Midbrain (tissue), 1 donor: ENCODE data around the gene TOP2A.
"Not testable (repeated sequence)": the region's sequence is repeated elsewhere in the genome, so short reads cannot be mapped to it uniquely, and the experiment has no call there.

Source experiments
- DNase-seq: peaks from one replicate; lab custom pipeline; 2025; lab: John Stamatoyannopoulos, UW

Gene TOP2A

DNA sequence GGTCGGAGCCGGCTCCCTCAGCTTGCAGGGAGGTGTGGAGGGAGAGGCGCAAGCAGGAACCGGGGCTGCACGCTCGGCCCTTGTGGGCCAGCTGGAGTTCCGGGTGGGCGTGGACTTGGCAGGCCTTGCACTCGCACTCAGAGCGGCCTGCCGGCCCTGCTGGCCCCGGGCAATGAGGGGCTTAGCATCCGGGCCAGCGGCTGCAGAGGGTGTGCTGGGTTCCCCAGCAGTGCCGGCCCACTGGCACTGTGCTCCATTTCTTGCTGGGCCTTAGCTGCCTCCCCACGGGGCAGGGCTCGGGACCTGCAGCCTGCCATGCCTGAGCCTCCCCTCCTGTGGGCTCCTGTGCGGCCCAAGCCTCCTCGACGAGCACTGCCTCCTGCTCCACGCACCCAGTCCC is 41.9 kb downstream of the TOP2A start:
- DNase-seq = not testable (repeated sequence)

DNA sequence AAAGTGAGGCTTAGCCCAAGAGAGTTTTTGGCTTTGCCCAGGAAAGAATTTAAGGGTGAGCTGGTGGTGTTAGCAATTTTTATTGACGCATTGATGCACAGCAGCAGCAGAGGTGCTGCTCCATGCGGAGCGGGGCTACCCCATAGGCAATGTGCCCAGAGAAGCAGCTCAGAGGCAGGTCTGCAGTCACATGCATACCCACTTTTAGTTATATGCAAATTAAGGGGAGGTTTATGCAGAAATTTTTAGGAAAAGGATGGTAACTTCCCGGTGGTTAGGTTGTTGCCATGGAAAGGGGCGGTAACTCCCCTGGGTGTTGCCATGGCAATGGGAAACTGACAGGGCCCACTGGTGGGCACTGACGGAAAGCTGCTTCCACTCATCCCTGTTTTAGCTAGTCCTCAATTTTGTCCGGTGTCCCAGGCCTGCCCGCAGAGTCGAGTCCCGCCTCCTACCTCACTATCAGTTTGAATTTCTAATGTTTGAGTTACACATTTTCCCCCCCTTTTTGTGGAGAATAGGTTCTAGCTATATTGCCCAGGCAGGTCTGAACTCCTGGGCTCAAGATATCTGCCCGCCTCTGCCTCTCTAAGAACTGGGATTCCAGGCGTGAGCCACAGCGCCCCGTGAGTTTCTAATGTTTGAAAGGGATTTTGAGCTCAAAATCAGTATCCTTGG is 42.7 kb downstream of the TOP2A start:
- no peak for DNase-seq

DNA sequence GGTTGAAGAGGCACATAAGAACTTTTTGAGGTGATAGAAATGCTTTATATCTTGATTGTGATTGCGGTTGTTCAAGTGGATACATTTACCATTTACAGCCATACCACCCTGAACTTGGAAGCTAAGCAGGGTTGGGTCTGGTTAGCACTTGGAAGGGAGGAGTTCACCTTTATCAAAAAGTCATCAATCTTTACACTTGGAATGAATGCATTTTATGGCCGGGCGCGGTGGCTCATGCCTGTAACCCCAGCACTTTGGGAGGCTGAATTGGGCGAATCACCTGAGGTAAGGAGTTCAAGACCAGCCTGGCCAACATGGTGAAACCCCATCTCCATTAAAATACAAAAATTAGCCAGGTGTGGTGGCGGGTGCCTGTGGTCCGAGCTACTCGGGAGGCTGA is 43.7 kb downstream of the TOP2A start:
- DNase-seq = no peak

DNA sequence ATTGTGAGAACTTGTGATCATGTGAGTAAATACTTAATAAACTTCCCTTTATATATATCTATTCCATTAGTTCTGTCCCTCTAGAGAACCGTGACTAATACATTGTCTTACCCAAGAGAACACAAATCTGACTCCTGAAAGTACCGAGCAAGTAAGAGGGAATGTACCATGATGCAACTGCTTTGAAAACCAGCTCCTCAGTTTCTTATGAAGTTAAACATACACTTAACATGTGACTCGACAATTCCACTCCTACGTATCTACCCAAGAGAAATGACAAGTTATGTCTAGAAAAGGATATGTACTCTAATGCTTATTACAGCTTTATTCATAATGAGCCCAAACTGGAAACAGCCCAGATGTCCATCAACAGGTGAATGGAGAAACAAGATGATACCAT is 44.4 kb downstream of the TOP2A start:
- no peak for DNase-seq

DNA sequence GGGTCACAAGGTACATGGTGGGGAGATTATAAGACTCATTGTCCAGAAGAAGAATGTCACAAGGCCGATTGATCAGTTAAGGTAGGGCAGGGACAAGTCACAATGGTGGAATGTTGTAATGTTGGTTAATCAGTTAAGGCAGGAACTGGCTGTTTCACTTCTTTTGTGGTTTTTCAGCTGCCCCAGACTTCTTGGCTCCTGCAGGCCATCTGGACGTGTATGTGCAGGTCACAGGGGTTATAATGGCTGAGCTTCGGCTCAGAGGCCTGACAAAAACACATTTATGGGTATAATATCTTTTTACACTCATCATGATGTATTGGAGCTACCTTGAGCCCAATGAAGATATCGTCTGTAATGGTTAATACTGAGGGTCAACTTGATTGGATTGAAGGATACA is 45.1 kb downstream of the TOP2A start:
- DNase-seq = not testable (repeated sequence)

DNA sequence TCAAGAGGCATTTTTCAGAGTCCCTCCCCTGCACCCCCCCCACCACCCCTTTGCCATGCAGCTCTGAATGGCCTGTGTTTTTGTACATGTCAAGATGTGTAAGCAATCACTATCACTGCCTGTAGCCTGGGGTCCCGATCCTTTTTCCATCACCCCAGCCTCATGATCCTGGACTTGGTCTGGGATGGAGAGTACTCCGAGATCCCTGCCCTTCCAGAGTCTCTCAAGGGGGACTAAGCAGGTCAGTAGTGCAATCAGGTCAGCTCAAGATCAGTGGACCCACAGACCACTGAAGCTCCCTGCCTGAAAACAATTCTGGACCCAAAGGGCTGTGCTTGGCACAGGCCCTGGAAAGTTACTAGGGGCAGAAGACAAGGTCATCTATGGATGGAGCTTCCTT is 45.7 kb downstream of the TOP2A start:
- no peak for DNase-seq

DNA sequence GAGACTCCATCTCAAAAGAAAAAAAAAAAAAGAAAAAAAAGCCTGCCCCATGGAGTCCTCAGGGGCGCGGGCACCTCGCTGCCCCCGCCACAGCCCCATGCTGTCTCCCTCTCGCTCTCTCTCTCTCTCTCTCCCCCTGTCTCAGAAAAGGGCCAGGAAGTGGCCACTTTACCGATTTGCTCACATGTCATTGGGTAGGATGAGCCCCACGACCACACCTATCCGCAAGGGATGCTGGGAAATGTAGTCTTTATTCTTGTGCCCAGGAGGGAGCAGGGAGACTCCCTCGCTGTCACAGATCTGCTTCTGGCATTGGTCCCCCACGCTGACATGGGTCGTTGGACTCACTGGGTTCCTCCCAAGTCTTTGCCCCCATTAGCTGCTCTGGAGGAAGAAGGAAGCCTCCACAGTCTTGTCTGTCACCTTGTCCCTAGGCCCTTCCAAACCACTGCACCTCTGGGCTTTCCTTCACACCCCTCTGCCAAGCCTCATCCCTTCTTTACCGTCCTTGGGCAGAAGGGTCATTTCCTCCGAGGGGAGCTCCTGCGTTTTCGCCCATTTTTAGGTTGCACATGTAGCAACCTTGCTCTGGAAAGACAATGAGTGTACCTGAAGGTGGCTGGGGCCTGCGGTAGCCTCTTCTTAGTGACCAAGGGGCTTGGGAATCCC is 46.3 kb downstream of the TOP2A start:
- no peak for DNase-seq

DNA sequence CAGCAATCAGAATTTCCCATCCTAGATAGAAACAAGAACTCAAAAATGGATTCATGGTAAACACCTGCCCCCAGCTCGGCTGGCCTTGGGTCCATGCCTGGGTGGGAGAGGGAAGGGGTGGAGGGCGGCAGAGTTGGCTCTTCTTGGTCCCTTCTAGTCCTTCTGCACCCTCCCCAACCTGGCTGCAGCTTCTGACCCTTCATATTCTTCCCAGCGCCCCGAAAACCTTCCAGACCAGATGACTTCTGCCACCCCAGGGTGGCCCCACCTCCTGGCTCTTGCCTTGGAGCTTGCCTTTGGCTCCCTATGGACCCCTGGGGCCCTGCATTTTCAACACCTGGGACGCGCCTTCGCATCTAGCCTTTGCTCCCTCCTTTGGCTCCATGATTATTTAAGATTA is 47.8 kb downstream of the TOP2A start:
- DNase-seq = no peak

DNA sequence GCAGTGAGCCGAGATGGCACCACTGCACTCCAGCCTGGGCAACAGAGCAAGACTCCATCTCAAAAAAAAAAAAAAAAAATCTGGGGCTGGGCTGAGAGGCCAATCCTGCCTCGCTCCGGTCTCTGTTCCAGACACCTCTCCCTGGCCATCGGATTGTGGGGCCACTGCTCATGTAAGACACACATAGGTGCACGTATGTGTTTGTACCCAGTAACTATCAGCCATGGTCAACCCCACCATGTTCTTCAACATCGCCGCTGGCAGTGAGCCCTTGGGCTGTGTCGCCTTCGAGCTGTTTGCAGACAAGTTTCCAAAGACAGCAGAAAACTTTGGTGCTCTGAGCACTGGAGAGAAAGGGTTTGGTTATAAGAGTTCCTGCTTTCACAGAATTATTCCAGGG is 50.0 kb downstream of the TOP2A start:
- DNase-seq = not testable (repeated sequence)

DNA sequence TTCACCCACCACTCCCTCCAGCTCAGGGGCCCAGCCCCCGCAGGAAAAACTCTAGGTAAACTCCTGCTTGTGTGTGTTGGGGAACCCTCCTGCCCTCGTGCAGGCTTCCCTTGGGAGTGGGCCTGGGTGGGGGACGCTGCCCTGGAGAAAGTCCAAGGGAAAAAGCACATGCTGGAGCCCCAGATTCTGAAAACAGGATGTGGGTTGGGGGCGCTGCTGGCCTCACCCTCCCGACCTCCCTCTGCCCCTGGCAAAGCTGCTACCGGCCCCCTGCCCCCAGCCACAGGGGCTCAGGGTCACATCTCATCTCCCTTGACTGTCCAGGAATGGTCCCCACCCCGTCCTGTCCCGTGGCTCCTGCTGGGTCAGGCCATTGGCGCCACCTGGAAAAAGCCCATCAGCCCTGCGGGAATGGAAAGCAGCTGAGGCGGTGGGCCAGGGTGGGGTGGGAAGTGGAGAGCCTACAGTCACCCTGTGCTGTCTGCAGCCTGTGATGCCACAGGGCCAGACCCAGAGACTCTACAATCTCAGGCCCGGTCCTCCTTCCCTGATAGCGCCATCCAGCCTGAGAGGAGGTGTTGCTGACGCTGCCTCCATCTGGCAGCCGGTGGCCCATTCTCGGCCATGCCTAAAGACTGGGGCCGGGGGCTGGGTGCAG is 50.7 kb downstream of the TOP2A start:
- no peak for DNase-seq

DNA sequence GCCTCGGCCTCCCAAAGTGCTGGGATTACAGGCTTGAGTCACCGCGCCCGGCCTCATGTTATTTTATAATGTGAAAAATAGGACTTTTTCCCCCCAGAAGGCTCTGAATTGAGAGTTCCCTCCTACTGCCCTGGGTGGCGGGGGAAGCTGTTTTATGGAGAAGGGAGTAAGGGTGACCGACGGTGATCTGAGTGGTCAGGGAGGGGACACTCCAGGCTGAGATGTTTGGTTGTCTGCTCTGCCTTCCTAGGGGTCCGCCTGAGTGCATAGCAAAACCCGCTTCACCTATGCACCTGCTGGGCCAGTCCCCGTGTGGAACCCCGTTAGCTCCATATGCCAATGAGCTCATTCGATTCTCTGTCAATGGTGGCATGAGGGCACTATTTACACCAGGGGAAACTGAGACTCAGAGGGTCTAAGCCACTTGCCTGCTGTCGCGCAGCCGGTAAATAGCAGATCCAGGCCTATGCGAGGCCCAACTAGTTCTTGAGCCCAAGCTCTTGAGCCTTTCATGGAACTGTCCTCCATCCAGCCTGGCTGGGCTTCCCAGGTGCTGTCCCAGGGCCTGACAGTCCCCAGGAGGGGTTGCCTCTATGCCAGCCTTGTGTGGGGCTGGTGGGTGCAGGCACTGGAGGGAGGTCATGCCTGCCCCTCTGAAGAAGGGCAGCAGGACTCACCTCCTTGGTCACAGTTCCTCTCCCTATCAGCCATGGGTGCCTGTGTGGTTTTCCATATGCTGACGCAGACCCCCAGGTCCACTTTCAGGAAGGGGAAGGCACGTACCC is 51.4 kb downstream of the TOP2A start:
- no peak for DNase-seq

DNA sequence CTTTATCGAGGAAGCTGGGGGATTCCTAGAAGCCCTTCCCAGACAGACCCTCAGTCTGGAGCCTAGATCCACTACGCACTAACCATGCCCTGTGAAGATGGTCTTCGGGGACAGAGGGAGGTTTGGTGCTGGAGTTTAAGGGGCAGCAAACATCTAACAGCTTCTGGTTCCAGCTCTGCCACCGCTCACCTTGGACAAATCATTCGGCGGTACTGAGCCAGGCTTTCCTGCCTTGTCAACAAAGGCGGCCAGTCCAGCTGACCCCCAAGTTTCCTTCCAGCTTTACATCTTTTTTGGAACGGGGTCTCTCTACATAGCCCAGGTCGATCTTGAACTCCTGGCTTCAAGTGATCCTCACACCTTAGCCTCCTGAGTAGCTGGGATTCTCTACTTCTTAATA is 52.8 kb downstream of the TOP2A start:
- no peak for DNase-seq

DNA sequence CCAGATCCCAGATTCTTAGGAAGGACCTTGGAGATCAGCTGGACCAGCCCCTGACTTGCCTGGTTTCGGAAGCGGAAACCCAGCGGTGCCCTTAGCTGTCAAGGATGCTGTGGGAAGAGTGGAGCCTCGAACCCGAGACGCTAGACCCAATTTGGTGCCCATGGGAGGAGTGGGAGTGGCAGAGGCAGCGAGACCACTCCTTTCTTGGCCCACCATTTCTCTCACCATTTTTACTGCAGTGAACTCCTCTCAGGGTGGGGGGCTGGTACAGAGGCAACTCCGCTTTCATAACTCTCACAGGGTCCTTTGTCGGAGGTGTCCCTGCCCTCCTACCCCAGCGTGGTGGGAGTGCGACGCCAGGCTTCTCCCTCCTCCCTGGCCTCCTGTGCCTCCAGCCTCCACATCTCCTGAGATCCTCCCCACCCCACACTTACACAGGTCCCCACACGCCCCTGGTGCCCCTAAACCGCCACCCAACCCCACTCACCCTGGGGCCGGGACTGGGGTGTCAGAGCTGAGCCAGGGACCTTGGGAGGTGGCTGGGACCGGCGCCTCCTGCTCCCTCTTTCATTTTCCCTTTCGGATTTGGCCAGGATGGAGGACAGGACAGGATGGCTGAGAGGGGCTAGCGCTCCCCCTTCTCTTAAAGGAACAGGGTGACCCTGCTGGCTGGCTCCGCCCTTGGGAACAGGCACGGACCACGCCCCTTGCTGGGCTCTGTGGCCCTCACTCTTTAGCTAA is 53.4 kb downstream of the TOP2A start, which contains the start of gene GJD3:
Gene GJD3 (minus strand): TSS at position 617 of the 741 bp plus-strand sequence. CDS start 922 bp downstream, outside the sequence.
- no peak for DNase-seq

DNA sequence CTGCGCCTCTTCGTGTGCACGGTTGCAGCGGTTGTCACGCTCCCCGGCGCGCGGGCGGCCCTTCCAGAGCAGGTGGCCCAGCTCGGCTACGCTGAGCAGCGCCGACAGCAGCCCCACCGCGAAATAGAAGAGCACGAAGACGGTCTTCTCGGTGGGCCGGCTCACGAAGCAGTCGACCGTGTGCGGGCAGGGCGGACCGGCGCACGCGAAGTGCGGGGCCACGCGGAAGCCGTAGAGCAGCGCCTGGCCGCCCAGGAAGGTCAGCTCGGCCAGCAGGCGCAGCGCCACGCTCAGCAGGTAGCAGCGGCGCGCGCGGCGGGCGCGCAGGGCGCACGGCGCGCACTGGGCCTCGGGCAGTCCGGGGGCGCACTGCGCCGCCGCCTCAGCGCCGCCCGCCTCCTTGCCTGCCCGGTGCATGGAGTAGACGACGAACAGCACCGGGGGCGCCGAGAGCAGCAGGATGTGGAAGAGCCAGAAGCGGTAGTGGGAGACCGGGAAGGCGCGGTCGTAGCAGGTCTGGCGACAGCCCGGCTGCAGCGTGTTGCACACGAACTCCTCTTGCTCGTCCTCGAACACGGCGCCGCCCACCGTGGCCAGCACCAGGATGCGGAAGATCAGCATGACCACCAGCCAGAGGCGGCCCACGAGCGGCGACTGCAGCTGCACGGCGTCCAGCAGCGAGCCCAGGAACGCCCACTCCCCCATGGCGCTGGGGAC is 54.4 kb downstream of the TOP2A start:
- no peak for DNase-seq

DNA sequence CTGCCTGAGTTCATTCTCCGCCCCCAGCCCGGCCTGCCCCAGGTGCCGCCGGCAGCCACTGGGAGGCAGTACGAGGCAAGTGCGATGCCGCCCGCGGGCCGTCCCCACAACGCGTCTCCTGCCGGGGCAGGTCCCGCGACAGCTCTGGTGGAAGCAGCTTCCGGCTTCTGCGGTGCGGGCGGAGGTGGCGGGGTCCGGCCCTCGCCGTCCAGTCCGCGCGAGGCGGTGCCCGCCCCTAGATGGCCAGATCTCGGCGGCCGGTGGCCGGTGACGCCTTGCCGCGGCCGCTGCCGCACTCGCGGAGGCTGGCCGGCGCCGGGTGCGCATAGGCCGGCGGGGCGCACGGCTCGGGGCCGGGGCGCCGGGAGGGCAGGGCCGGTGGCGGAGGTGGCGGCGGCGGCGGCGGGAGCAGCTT is 55.0 kb downstream of the TOP2A start:
- DNase-seq = no peak

DNA sequence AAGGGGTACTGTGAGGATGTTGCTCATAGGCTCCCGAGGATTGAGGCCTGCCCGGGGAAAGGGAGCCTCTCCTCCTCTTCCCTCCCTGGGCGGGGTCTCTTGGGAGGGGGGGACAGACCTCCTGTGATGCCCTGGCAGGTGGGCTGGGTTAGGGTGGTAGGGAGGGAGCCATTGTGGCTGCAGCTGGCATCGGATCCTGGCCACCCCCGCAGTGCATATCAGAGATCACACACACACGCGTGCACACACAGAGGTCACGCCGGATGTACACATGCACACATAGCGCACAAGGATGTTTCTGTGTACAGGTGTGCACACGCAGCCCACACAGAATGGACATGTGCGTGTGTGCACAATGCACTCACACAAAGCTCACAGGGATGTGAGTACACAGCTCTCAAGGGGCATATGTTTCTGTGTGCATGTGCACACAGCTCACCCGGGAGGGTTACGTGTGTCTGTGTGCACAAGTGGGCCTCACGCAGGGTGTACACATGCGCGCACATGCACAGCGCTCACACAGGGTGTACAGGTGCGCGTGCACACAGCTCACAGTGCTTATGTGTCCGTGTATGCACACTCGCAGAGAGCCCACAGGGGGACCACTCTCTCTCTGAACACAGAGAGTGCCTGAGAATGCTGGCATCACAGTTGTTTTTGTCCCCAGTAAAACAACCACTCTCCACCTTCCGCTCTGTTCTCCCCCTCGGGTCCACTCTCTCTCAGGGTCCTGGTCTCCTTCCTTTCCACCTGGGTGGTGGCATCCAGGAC is 55.6 kb downstream of the TOP2A start:
- no peak for DNase-seq

DNA sequence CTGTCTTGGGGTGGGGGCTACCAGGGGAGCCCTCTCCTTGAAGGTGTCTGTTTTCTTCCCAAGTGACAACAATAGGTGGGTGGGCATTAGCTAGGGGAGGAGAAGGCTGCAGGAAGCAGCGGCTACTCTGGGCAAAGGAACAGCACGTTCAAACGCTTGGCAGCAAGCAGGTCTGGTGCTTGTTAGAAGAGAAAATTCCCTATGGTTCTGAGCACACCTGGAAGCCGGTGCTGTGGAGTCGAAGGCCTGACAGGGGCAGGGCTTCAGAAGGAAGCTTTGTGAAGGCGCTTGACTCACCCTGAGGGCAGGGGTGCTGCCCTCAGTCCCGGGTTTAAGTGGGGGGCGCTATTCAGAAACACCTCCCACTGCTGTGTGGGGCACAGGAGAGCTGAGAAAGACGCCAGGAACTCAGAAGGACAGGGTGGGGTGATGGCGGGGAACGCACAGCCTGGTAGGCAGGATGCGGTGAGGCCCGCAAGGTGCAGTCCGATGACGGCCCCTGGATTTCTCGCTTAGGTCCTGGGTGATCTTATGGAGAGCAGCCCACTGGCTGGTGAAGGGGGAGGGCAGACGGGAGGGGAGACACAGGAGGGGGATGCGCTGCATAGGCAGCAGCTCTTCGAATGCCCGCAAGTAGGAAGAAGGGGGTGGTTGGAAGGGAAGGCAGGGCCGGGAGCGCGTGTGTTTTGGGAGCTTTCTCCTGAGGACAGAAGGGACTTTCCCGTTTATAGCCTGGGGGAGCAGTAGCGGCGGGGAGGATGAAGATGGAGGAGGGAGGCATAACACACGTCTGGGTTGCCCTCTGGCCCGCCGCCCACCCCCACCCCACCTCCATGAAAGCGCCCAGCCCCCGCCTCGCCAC is 56.4 kb downstream of the TOP2A start:
- DNase-seq = no peak

DNA sequence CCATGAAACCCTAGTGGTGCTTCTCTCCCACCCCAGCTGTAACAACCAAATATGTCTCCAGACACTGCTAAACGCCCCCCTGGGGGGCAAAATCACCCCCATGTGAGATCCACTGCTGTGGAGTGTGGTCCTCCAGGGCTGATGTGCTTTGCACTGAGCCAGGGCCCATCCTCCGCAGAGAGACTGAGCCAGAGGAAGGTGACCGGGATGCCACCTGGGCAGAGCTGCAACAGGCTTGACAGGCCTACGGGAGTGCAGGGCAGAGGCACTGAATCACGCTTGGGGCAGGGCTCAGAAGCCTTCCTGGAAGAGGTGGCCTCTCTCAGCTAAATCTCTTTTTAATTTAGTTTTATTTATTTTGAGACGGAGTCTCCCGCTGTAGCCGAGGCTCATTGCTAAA is 57.6 kb downstream of the TOP2A start:
- DNase-seq = no peak

DNA sequence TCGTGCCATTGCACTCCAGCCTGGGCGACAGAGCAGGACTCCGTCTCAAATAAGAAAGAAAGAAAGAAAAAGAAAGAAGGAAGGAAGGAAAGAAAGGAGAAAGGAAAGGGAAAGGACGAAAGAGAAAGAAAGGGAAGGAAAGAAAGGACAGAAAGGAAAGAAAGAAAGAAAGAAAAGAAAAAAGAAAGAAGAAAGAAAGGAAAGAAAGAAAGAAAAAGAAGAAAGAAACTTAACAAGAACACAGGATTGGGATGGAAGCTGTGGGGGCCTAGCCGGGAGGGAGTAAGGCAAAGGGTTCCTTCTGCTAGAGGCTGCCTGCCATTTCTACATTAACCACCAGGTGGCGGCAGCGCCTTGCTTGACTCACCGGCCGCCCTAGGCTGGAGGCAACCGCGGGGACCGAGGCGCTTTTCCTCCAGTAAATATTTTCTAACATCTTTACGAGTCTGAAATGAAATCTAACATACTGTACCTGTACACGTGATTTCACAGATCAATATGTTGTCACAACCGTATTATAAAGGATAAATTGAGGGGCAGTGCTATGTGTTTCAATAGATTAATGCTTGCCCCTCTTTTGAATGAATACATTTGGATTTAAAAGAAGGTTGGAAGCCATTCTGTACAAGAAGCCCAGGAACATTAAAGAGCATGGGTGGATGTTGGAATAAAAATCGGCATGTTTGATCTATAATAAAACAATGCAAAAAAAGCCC is 59.2 kb downstream of the TOP2A start:
- DNase-seq = peak; percentile 89
